HG03159 (cell line): ENCODE measurements around the gene NPBWR2.

Experiments
- ATAC-seq: cut with Tn5 transposase; IDR thresholded peaks from one replicate; pipeline ENCODE4 v1.9.1; 2021; ENCODE audit warnings: mild to moderate bottlenecking, moderate library complexity; ENCODE audit not compliant: unreplicated experiment

NPBWR2 gene

DNA sequence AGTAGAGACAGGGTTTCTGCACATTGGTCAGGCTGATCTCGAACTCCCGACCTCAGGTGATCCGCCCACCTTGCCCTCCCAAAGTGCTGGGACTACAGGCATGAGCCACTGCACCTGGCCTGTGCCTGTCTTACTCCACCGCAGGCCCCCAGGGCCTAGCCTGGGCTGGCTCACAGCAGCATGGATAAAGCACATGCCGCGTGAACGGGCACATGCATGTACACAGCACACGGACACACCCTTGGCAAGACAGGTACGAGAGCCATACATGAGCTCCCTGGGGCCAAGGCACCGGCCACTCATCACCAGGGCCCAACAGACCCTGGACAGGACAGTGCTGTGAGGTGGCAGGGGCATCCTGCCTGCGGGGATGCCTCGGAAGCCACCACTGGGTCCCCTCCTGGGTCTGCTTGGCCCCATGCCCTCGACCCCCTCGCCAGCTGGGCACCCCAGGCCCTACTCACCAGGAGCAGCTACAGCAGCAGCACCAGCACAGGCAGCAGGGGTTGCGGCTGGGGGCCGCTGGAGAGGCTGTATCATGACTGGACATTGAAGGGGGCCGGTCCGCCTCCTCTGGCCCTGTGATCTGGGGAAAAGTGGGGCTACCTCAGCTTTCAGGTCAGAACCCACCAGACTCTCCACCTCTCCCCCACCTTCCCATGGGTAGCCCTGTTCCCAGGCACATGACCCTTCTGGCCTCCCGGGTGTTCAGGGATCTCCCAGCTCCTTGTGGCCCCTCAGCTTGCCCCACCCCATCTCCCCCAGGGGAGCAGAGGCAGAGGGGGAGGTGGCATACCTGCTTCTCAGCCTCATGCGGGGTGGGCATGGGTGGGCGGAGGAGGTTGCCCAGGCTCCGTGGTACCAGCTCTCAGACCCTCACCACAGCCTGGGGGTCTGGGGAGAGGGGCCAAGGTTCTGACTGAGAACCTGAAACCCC lies 31.0 kb downstream of the NPBWR2 start:
- no peak for ATAC-seq

DNA sequence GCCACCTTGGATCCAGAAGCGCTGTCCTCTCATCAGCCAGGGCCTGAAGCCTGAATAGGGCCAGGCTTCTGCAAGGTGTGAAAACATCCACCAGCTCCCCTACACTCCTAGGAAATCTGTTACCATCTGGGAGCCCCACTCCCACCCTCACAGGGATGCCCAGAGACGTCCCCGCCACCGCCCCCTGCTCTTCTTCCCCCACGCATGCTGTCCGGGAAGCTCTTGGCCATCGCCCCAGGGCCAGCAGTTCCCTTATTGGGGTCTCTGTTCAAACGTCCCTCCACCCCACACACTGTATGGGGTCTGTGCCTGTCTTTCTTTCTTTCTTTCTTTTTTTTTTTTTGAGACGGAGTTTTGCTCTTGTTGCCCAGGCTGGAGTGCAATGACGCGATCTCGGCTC lies 31.8 kb downstream of the NPBWR2 start:
- ATAC-seq: no peak

DNA sequence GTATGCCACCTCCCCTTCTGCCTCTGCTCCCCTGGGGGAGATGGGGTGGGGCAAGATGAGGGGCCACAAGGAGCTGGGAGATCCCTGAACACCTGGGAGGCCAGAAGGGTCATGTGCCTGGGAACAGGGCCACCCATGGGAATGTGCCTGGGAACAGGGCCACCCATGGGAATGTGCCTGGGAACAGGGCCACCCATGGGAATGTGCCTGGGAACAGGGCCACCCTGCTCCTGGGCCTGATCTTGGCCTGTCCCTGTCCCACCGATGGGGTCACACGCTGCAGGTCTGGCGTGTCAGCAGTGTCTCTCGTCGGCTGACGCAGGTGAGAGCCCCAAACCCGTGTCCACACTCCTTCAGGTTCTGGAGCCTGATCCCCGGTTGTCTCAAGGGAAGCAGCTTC lies 32.4 kb downstream of the NPBWR2 start:
- no peak for ATAC-seq

DNA sequence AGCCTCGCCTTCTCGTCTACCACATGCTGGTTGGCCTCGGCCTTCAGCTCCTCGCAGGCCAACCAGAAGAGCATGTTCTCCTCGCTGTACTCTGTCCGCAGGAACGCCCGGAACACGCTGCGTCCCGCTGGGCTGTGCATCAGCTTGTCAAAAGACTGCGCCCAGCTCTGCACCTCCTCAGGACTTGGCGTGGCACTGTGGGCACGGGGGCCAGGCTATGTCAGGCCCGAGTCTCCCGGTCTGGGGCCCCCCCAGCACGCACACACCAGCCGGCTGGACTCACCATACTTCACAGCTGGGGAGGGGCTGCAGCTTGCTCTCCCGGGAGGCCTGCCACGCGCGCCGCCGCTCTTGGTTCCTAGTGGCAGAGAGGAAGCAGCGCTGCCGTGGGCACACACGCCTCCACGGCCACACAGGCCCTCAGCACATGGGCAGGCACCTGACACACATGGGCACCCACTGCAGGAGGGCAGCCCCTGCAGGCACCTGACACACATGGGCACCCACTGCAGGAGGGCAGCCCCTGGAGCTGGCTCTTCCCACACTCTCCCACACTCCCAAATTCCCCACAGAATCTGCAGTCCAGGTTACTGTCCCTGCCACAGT lies 33.1 kb downstream of the NPBWR2 start:
- no peak for ATAC-seq

DNA sequence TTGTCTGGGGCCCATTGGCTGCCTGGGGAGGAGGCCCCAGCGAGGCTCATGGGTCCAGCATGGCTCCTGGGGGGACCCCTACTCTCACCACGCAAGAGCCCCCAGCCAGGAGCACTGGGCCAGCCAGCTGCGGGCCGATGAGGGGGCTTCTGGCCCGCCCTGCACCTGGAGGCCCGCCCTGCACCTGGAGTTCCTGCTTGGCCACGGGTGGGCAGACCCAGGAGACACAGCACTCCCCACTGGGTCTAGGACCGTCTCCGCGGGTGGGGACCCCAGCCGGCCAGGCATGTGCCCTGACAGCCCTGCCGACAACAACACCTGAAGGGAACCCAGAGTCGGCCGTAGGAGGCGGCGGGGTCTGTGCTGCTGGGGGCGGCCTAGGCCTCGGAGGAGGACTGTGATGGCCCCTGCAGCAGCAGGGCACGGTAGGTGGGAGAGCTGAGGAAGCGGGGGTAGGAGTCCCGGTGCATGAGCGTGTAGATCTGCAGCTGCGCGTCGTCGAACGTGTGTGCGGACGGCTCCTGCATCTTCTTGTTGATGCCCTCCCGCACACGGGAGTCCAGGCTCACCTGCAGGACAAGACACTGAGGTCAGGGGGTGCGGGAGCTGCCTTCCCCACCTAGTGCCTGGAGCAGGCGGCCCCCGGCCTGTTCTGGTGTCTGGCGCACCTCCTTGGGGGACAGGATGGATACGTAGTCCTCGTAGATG lies 33.7 kb downstream of the NPBWR2 start:
- ATAC-seq: no peak

DNA sequence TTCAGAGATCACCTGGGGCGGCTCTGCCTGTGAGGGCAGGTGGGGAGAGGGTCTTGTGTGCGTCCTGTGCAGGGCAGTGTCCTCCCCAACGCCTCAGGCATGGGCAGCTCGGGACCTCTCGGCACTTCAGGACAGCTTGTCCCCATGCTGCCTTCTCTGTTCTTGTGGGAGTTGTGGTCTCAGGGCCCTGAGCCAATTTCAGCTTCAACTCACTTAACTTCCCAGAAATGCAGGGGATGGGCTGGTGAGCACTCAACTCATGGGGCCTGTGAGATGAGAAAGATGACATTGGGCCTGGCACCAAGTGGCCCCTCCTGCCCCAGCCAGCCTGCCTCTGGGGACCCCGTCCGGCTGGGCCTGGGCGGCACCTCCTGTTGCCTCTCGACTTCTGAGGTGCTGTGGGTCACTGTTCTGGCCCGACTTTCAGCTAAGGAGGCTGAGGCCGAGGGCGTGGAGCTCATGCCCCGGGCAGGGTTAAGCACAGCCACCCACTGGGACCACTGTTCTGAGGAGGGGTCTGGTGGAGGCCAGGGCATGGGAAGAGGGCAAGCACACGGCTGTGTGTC lies 34.8 kb downstream of the NPBWR2 start:
- ATAC-seq: no peak

DNA sequence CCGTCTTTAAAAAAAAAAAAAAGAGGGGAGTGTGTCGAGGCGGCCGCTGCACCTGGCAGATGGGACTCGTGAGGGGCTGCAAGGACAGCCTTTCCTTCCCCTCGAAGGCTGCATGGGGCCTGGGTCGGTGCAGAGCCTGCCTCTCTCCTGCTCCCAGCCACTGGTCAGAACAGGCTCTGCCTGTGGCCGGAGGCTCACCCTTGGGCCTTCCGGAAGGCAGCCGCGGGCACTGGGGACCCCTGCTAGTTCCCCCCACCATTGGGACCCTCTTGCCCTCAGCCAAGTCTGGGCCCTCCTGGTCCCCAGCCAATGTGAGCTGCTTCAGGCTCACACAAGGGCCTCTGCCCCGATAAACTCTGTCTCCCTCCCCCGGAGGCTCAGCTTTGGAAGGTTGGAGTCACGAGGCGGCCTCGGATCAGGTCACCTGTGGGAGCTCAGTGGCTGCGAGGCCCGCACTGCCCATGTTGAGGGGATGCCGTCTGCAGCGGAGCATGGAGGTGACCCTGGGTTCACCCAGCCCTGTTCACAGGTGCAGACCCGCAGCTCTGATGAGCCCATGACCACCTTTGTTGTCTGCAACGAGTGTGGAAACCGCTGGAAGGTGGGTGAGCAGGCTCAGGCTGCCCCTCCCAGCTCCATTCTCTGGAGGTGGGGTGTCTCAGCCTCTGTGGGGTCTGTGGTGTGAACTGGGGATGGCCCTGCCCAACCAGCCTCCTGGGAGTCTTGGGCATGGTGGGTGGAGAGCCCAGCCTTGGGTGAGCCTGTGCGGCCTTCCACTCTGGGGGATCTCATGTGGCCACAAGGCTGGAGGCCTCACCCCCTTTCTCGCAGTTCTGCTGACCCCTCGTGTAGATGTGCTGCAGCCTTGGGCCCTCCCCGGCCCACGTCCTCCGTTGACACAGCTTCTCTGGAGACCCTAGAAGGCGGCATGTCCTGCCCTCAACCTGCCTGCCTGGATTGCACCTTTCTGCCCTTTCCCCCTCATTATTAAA lies 35.7 kb downstream of the NPBWR2 start:
- no peak for ATAC-seq

DNA sequence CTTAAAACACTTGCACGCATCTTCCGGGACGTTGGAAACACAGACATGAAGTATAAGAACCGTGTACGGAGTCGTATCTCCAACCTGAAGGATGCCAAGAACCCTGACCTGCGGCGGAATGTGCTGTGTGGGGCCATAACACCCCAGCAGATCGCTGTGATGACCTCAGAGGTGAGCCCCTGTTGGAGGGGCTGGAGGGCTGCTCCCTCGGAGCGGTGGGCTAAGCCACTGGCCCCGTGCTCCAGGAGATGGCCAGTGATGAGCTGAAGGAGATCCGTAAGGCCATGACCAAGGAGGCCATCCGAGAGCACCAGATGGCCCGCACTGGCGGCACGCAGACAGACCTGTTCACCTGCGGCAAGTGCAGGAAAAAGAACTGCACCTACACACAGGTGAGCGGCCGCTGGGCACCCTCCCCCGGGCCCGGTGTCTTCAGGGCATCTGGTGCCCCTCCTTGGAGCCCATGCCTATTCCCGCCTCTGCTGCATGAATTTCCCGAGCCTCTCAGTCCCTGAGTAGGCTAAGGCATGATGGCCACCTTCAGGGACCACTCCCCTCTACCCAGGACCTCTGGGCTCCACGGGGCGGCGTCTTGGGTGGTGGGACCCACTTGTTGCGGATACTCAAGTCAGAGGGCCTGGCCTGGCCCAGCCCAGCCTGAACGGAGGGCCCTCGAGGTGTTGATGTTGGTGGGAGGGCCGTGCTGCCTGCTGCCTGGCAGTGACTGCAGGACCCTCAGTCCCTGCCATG lies 36.9 kb downstream of the NPBWR2 start:
- ATAC-seq: no peak

DNA sequence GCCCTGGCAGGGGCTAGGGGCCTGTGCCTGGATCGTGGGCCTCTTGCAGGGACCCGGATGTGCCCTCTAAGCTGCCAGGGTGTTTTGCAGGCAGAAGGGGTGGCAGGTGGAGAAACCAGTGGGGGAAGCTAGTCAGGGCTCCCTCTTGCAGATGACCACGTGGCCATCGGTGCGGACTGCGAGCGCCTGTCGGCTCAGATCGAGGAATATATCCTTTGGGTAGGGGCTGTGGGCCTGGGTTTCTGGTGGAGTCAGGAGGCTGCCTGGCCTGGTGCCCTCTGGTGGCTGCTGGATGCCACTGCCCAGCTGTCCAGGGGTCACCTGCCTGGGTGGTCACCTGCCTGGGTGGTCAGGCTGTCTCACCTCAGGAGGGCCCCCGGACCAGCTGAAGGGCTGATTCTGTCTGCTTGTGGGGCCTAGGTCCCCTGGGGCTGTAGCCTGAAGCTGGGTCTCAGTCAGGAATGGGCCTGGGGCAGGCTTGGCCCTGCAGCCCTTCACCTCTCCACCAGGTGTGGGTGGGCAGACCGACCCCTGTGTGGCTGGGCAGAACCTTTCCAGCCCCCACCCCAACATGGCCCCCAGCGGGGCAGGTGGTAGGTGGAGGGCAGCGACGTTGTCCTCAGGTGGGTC lies 37.6 kb downstream of the NPBWR2 start:
- no peak for ATAC-seq

DNA sequence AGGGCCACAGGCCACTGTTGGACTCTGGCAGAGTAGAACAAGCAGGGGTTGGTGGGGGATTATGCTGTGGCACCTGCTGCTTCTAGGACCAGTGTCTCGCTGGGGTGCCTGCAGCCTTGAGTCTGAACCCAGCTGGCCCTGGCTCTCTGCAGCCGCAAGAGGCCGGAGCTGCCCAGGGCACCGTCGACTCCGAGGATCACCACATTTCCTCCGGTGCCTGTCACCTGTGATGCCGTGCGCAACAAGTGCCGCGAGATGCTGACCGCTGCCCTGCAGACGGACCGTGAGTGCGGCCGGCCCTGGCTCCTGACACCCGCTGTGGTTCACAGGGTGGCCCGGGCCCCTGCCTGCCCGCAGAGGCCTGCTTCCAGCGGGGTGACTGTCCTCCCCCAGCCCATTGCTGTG lies 38.2 kb downstream of the NPBWR2 start:
- ATAC-seq: no peak

DNA sequence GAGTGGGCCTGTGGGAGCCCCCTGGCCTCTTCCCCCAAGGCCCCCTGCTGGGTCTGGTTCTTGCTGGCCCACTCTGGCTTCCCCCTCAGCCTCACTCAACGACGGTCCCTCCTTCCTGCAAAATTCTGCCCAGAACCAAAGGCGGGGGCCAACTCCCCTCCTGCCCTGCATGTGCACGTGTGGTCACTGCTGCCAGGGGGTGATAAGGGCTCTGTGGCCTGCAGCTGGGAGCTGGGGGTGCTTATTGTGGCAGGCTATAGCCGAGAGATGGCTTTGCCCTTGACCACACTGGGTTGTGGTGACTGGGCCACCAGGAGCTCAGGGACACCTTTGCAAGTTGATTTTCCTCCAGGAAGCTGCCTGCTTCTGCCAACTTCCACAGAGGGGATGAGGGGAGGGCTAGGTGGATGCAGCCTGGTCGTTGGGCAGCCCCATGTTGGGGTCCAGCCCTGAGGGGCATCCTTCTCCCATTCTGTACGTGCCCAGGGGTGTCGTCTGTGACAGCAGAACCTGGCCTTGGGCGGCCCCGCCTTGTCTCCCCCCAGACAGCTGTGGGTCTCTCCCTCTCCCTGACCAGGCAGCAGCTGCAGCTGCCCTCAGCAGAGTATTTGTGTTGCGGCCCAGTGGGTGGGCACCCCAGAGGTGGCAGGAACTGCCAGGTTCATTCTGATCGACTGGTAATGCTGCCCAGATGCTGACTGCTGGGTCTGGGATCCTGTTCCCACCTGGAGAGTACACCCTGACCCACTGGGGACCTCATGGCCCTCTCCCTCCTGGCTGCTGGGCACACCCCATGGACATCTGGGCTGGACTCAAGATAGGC lies 38.8 kb downstream of the NPBWR2 start:
- no peak for ATAC-seq

DNA sequence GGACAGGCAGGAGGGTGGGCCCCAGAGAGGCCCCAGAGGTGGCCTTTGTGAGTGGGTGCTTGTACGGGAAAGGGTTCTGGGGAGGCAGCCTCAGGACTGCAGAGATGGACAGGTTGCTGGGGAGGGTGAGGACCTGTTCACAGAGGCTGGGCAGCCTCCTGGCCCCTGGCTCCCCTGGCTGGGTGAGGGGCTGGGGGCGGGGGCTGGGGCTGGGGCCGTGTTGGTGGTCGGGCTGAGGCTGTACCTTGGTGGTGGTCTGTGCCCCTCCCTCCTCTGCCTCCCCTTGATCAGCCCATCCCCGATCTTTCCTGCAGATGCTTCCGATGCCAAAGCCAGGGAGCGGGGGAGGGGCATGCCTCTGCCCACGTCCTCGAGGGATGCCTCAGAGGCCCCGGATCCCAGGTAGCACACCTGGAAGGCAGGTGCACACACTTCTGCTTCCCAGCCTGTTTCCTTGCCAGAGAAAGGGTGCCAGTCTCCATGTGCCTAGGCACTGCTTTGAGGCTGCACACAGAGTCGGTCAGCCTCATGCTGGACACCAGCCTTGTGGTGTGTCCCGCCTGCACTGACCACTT lies 39.5 kb downstream of the NPBWR2 start:
- ATAC-seq: no peak

DNA sequence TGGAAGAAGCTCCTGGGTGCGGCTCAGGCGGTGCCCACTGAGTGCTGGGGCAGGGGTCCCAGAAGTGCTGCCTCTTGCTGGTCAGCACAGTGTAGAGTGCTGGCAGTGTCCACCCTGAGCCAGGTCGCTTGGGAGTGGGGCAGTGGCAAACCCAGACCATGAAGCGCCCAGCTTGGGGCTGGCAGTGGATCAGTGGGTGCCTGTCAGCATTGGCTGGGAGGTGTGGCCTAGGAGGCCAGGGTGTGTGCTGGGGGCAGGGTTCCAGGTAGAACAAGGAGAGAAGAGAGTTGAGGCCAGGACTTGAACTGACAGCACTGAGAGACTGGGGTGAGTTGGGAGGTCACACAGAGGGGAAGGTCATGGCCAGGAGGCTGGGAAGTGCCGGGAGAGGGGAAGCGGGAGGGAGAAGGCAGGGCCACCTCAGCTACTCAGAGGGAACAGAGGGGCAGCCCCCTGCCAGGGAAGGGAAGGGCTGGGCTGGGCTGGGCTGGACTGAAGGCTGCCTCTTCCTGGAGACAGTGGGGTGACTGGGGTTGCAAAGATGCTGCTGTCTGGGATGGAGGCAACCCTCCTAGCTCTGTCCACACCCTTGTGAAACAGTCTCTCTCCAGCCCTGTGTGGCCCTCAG lies 40.2 kb downstream of the NPBWR2 start:
- ATAC-seq: no peak

DNA sequence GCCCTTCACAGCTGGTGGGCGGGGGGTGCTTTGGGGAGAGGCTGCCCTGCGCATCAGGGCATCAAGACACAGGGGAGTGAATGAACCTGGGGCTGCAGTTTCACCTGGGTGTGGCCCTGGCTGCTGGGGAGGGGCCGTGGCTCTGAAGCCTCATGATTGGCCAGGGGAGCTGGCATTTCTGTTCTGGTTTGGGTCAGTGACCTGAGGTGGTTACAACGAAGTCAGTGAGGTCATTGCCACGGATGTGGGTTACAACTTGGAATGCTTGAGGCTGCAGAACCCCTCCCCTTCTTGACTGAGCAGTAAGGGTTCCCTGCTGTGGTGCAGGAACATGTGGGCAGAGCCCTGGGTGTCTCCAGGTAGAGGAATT lies 41.4 kb downstream of the NPBWR2 start:
- ATAC-seq: peak; percentile 43

DNA sequence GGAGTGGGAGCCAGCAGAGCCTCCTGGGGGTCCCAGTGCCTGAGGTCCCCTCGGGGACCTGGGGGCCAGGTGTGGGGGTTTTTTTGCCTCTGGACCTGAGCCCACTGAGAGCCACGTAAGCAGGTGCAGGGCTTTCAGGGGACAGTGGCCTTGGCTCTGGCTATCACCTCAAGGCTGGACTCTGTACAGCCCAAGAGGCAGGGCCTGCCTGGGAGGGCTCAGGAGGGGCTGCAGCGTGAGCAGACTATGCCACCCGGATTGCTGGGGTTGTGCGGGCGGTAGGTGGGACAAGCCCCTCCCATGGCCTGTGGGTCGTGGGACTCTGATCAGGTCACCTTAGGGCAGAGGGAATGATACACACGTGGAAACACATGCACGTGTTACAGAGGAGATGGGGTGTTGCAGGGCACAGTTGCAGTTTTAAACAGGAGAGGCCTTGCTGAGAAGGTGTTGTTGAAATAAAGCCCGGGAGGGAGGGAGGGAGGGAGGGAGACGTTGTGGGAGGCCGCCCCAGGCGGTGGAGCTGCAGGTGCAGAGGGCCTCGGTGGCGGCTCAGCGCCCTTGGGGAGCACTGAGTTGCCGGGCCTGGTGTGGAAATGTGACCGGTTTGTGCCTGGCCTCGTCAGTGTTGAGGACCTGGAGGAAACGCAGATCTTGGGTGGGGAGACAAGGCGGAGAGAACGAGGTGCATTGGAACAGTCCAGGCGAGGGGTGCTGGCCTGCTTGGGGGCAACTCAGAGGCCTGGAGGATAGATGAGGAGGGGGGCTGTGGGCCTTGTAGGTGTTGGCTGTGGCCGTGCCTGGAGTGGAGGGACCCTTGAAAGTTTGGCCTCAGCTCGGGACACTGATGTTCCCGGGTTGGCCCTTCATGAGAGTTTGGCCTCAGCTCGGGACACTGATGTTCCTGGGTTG lies 42.0 kb downstream of the NPBWR2 start:
- no peak for ATAC-seq

DNA sequence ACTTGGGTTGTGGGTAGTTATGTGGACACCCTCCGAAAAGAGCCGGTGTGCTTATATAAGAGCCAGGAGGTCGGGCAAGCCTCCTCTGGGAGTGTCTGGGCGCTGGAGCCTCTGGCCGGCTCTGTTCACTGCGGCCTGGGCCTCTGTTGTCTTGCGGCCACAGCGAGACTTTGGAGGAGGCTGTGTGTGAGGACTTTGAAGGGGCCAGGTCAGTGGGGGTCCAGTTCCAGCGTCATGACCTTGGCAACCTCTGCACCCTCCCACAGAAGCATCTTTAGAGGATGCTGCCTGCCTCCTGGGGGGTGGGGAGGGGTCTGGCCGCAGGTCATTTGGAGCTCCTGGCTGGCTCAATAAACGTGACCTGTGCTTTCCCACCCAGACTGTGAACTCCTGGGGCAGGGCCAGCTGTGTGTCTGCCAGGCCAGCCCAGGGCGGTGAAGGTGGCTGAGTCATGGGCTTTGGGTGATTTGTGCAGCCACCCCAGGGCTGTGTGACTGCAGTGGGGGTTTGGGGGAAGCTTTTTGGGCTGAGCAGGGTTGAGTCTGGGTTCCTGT lies 43.1 kb downstream of the NPBWR2 start:
- ATAC-seq: no peak
